AG04450 (cell line): Measurements from ENCODE around the gene MUL1. TPM values are rescaled to one million over a fixed set of nuclear protein-coding genes. Genes with fewer than 3 reads are reported as not detected.

Experiments used
- CTCF ChIA-PET: fragments of 300-600, 350-600 bp; formaldehyde crosslinking; extraction: SDS; loops from one replicate; lab custom pipeline; 2022; ENCODE audit warnings: antibody characterized with exemption, inconsistent platforms; lab: Charles Lee
- POLR2A ChIA-PET: fragments of 350-600 bp; formaldehyde crosslinking; extraction: SDS; loops from one replicate; lab custom pipeline; 2021; ENCODE audit warnings: antibody characterized with exemption, inconsistent platforms; lab: Yijun Ruan, JAX
- DNase-seq: peaks from one replicate; pipeline ENCODE4 v3.0.0-alpha.2; 2011; ENCODE audit warnings: low read depth, low spot score
- H3K27ac ChIP-seq: one replicate; pipeline ENCODE4 v1.5.1; 2012; ENCODE audit warnings: low read depth, low read length, control low read depth
- H3K27me3 ChIP-seq: one replicate; pipeline ENCODE4 v1.6.0; 2012; ENCODE audit warnings: low read length; ENCODE audit not compliant: control insufficient read depth, insufficient read depth
- H3K4me3 ChIP-seq: 2 replicates; pipeline ENCODE4 v1.5.1; 2011; ENCODE audit warnings: mild to moderate bottlenecking, low read depth, low read length, control low read depth
- H3K9me3 ChIP-seq: 2 replicates; pipeline ENCODE4 v1.5.1; 2012; ENCODE audit warnings: low read length; ENCODE audit not compliant: control insufficient read depth, insufficient read depth
- CTCF ChIP-seq: IDR thresholded peaks from 2 replicates; pipeline ENCODE4 v1.5.1; 2011; ENCODE audit warnings: low read depth, low read length, control low read depth, inconsistent platforms
- polyA plus RNA-seq: library from polyadenylated mRNA; depleted of rRNA; stranded (reverse); fragments of >200 nt; gene quantifications from 2 replicates; pipeline ENCODE4 v1.2.3, GENCODE V29; 2011

MUL1 gene
- polyA plus RNA-seq, 1 experiment = 23.1 TPM

- no peak for DNase-seq
- ChIA-PET CTCF (interaction anchor here (0.9 kb wide), 1 partner anchor 30 kb away, joined by 4 read pairs; no protein-coding TSS in a partner anchor), POLR2A (no interaction called here)
- Histone ChIP-seq H3K27me3 (peaks cover 60% of the 10 kb centered on the region), H3K4me3 (no peak overlapping the region), H3K27ac (no peak overlapping the region), H3K9me3 (peaks cover 5% of the 10 kb centered on the region; the same call in 1 of the 2 replicates)
- no peak for TF ChIP-seq CTCF
These were observed 44.4 kb downstream of the MUL1 start for GRCh38 chr1:20463502-20463901.

GRCh38 chr1:20462397-20462796, 45.6 kb downstream of the MUL1 start:
- Histone ChIP-seq H3K27ac (no peak overlapping the region), H3K9me3 (peaks cover 5% of the 10 kb centered on the region; the same call in 1 of the 2 replicates), H3K4me3 (no peak overlapping the region), H3K27me3 (peaks cover 57% of the 10 kb centered on the region)
- ChIA-PET POLR2A (interaction anchor here (1.2 kb wide), 1 partner anchor 24 kb away, joined by 4 read pairs; the partner anchor contains the start of gene CAMK2N1), CTCF (interaction anchor here (1.0 to 1.5 kb wide), 2 partner anchors 32 to 250 kb away, joined by 3 to 8 read pairs; no protein-coding TSS in a partner anchor)
- no peak for TF ChIP-seq CTCF
- no peak for DNase-seq

GRCh38 chr1:20458717-20459116, 49.2 kb downstream of the MUL1 start:
- POLR2A ChIA-PET = no interaction called here
- H3K4me3 ChIP-seq = no peak overlapping the region
- H3K27ac ChIP-seq = no peak overlapping the region
- DNase-seq = no peak
- peaks cover 5% of the 10 kb centered on the region; the same call in 1 of the 2 replicates for H3K9me3 ChIP-seq
- peaks cover 39% of the 10 kb centered on the region for H3K27me3 ChIP-seq
- no peak for TF ChIP-seq CTCF
- CTCF ChIA-PET = no interaction called here

GRCh38 chr1:20454004-20454403, 53.9 kb downstream of the MUL1 start:
- no peak for TF ChIP-seq CTCF
- Histone ChIP-seq H3K4me3 (no peak overlapping the region), H3K27ac (no peak overlapping the region), H3K9me3 (no peaks in the 10 kb centered on the region), H3K27me3 (peaks cover 31% of the 10 kb centered on the region)
- CTCF ChIA-PET = no interaction called here
- DNase-seq = no peak
- POLR2A ChIA-PET = no interaction called here

GRCh38 chr1:20449735-20450311, 58.1 kb downstream of the MUL1 start:
- POLR2A ChIA-PET = no interaction called here
- H3K27me3 ChIP-seq = peaks cover 13% of the 10 kb centered on the region
- DNase-seq = no peak
- no peaks in the 10 kb centered on the region for H3K9me3 ChIP-seq
- CTCF ChIA-PET = interaction anchor here (1.3 kb wide), 1 partner anchor 20 kb away, joined by 5 read pairs; no protein-coding TSS in a partner anchor
- no peak overlapping the region for H3K4me3 ChIP-seq
- no peak overlapping the region for H3K27ac ChIP-seq
- no peak for TF ChIP-seq CTCF
